Nephron progenitor cell (in vitro differentiated cells): ENCODE measurements around the gene ITPRID2.

ENCODE experiments used
- DNase-seq: peaks from one replicate; pipeline ENCODE4 v3.0.0; 2021
- H3K27ac Mint-ChIP-seq: 2 replicates; pipeline ENCODE4 v1.8.0; 2021; ENCODE audit warnings: mild to moderate bottlenecking, moderate library complexity, mixed read lengths
- H3K27me3 Mint-ChIP-seq: 2 replicates; pipeline ENCODE4 v1.8.0; 2021; ENCODE audit warnings: mild to moderate bottlenecking, low read depth, mixed read lengths; ENCODE audit not compliant: poor library complexity
- H3K36me3 Mint-ChIP-seq: 2 replicates; pipeline ENCODE4 v1.8.0; 2021; ENCODE audit warnings: low read depth, mixed read lengths
- H3K4me1 Mint-ChIP-seq: 2 replicates; pipeline ENCODE4 v1.8.0; 2021; ENCODE audit warnings: mixed read lengths
- H3K4me3 Mint-ChIP-seq: 2 replicates; pipeline ENCODE4 v1.8.0; 2021; ENCODE audit warnings: mild to moderate bottlenecking, moderate library complexity, mixed read lengths
- H3K9me3 Mint-ChIP-seq: 2 replicates; pipeline ENCODE4 v1.8.0; 2021; ENCODE audit warnings: mild to moderate bottlenecking, moderate library complexity, mixed read lengths
- TF ChIP-seq, protein P1 (sequence below): fragments of 200-600 bp; sonication (generic); IDR thresholded peaks from 2 replicates; pipeline ENCODE4 v1.5.0; 2021; ENCODE audit warnings: antibody characterized with exemption

The ITPRID2 gene

DNA sequence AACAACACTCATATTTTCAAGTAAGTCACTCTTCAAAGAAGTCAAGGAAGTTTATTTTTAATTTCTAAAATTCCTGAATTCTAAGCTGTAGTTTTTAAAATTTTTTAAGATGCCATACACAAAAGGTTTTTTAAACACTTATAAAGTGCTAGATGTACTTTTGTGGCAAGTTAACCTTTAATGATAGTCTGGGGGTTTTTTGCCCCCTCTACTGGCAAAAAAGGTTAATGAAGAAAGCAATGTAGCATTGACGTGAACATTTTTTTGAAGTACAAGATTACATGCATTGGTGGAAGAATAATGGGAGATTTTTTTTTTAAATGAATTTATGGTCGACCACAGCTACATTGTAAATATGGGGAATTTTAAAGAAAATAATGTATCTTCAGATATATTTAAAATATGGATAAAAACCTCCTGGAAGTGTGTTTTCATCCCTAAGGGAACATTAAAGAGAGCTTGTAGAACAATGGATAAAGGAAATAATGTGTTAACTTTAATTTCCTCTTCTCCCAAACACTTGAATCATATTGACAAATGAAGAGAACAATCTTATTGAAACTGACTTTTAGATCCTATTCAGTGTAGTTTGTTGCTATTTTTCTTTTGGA lies 12.6 kb downstream of the ITPRID2 start:
- DNase-seq: peak; percentile 4
- Mint-ChIP-seq H3K9me3 (no peaks in the 10 kb centered on the region), H3K27me3 (no peaks in the 10 kb centered on the region), H3K27ac (no peak overlapping the region), H3K4me1 (peaks cover 34% of the 10 kb centered on the region), H3K4me3 (no peak overlapping the region), H3K36me3 (peaks cover 70% of the 10 kb centered on the region)
- TF ChIP-seq, protein P1, sequence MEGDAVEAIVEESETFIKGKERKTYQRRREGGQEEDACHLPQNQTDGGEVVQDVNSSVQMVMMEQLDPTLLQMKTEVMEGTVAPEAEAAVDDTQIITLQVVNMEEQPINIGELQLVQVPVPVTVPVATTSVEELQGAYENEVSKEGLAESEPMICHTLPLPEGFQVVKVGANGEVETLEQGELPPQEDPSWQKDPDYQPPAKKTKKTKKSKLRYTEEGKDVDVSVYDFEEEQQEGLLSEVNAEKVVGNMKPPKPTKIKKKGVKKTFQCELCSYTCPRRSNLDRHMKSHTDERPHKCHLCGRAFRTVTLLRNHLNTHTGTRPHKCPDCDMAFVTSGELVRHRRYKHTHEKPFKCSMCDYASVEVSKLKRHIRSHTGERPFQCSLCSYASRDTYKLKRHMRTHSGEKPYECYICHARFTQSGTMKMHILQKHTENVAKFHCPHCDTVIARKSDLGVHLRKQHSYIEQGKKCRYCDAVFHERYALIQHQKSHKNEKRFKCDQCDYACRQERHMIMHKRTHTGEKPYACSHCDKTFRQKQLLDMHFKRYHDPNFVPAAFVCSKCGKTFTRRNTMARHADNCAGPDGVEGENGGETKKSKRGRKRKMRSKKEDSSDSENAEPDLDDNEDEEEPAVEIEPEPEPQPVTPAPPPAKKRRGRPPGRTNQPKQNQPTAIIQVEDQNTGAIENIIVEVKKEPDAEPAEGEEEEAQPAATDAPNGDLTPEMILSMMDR: peak; percentile 79

DNA sequence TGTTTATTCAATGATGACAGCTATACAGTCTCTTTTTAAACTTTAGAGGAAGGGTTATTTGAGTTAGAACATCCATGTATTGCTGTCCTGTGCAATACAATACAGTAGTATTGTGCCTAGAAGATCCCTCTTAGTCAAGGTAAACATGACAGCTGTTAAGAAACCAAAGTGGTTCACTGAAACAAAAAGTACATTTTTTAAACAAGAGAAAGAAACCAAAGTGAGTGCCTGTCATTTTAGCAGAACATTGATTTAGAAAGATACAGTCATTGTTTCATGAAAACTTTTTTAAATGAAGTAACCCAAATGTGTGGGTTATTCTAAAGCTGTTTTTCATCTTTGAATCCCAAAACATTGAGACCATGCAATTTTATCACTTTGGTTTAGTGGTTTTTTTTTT lies 15.5 kb downstream of the ITPRID2 start:
- Mint-ChIP-seq H3K27ac (no peak overlapping the region), H3K4me1 (peaks cover 20% of the 10 kb centered on the region), H3K4me3 (no peak overlapping the region), H3K36me3 (peaks cover 52% of the 10 kb centered on the region), H3K9me3 (no peaks in the 10 kb centered on the region), H3K27me3 (no peaks in the 10 kb centered on the region)
- TF ChIP-seq, protein P1: no peak
- DNase-seq: no peak

DNA sequence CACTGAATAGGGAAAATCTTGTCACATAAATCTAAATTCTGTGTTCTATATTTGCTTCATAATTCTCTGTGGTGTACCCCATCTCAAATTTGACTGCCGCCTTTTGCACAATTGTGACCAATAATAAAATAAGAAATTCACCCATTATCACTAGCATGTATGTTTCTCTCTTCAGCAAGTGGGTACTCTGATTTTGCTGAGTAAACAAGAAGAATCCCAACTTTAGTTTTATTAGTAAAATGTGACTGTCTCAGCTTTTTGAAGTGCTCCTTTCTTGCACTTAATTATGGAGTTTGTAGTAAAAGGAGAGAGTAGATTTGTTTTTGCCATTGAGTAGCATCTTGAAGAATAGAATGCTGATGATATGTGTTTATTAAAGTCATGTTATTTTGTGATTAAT lies 16.1 kb downstream of the ITPRID2 start:
- H3K9me3 Mint-ChIP-seq: no peaks in the 10 kb centered on the region
- peaks cover 49% of the 10 kb centered on the region for H3K36me3 Mint-ChIP-seq
- DNase-seq: no peak

DNA sequence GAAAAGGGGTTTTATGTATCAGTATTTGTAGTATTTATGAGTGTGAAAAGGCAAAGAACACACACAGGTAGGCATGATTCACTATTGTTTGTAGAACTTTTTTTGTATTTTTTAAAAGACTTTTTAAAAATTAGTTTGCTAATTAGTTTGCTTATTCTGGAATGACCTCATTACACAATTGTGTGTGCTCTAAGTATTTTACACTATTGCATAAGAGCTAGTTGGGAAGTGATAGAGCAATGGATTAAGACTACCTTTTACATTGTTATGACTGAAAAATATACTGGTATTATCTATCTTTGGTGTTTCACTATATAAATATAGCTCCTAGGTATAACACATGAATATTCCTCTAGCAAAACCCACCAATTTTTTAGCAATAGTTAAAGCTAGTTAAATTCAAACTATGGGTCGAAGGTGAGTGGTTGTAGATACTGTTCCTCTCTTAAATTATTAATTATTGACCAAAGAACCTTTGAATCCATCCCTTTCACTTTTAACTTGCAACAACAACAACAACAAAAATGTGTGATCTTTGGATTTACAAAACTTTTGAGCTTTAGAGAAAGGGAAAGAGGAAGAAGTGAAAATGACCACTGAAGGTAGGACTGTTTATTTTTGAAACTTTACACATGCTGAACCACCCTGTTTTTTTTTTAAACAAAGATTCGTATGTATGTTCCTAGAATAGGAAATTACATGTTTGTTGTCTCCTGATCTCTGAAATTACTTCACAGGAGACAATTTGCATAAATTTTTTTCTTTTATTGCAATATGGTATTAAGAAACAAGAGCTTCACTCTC lies 18.7 kb downstream of the ITPRID2 start:
- peaks cover 47% of the 10 kb centered on the region for H3K36me3 Mint-ChIP-seq
- H3K27ac Mint-ChIP-seq: no peak overlapping the region
- TF ChIP-seq, protein P1: no peak
- H3K4me1 Mint-ChIP-seq: no peaks in the 10 kb centered on the region
- H3K9me3 Mint-ChIP-seq: no peaks in the 10 kb centered on the region
- no peak overlapping the region for H3K4me3 Mint-ChIP-seq
- no peak for DNase-seq
- no peaks in the 10 kb centered on the region for H3K27me3 Mint-ChIP-seq

More for the DNA sequence above, 16.1 kb downstream of the ITPRID2 start:
- Mint-ChIP-seq H3K4me3 (no peak overlapping the region), H3K4me1 (peaks cover 19% of the 10 kb centered on the region), H3K27ac (no peak overlapping the region), H3K27me3 (no peaks in the 10 kb centered on the region)
- TF ChIP-seq, protein P1: no peak

DNA sequence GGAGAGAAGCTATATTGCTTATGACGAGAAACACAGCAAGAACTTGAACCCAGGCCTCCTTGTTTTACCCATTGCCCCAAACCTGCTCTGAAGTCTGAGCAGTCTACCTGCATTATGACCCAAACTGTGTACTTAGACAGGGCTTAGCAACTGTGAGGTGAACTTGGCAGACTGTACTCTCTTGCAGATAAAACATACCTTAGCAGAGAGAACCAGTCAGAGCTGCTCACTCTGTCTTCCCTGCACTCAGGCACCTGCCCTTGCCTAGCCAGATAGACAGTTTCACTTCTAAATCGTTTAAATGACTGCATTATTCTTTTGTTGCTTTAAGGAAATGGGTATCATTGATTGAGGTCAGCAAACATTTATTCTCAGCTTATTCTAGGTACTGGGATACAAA lies 20.3 kb downstream of the ITPRID2 start:
- no peaks in the 10 kb centered on the region for H3K9me3 Mint-ChIP-seq
- peak overlapping the region; percentile 52 for H3K27ac Mint-ChIP-seq
- no peaks in the 10 kb centered on the region for H3K4me1 Mint-ChIP-seq
- no peaks in the 10 kb centered on the region for H3K27me3 Mint-ChIP-seq
- H3K4me3 Mint-ChIP-seq: no peak overlapping the region
- no peak for DNase-seq
- TF ChIP-seq, protein P1: no peak
- peaks cover 46% of the 10 kb centered on the region for H3K36me3 Mint-ChIP-seq

DNA sequence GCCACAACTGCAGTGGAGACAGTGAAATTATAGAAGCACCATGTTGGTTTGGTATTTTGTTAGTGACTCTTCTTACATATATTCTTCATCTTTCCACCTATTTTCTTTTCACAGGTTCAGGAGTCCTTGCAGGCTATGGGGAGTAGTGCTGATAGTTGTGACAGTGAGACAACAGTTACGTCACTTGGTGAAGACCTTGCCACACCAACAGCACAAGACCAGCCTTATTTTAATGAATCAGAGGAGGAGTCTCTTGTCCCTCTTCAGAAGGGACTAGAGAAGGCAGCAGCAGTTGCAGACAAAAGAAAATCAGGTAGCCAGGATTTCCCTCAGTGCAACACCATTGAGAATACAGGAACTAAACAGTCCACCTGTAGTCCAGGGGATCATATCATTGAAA lies 23.6 kb downstream of the ITPRID2 start:
- Mint-ChIP-seq H3K27ac (no peak overlapping the region), H3K4me3 (no peak overlapping the region), H3K36me3 (peaks cover 61% of the 10 kb centered on the region), H3K27me3 (no peaks in the 10 kb centered on the region), H3K9me3 (no peaks in the 10 kb centered on the region), H3K4me1 (no peaks in the 10 kb centered on the region)
- TF ChIP-seq, protein P1: no peak
- DNase-seq: no peak
